GM04503 (cell line): ENCODE results near the gene CD86.

Experiments
- DNase-seq: peaks from one replicate; pipeline ENCODE4 v3.0.0-alpha.2; 2012; ENCODE audit warnings: low read depth

Gene CD86

GRCh38 chr3:122060040-122060698, 5.0 kb downstream of the CD86 start:
- DNase-seq, result no peak

- no peak for DNase-seq
These were observed 8.7 kb downstream of the CD86 start for GRCh38 chr3:122063908-122064307.

- no peak for DNase-seq
These were observed 9.2 kb downstream of the CD86 start for GRCh38 chr3:122064326-122064725.

- DNase-seq, result no peak
These were observed 11.4 kb downstream of the CD86 start for GRCh38 chr3:122066331-122067213.

- no peak for DNase-seq
These were observed 12.0 kb downstream of the CD86 start for GRCh38 chr3:122067214-122067550.

- no peak for DNase-seq
These were observed 12.6 kb downstream of the CD86 start for GRCh38 chr3:122067588-122068240.

GRCh38 chr3:122074621-122075265, 19.6 kb downstream of the CD86 start:
- no peak for DNase-seq

- no peak for DNase-seq
These were observed 21.5 kb downstream of the CD86 start for GRCh38 chr3:122076491-122077292.

GRCh38 chr3:122077293-122078234, 22.4 kb downstream of the CD86 start:
- DNase-seq, result no peak

GRCh38 chr3:122078235-122078935, 23.2 kb downstream of the CD86 start:
- no peak for DNase-seq

GRCh38 chr3:122079524-122080206, 24.5 kb downstream of the CD86 start:
- no peak for DNase-seq

GRCh38 chr3:122080207-122080587, 25.0 kb downstream of the CD86 start:
- DNase-seq, result no peak

- no peak for DNase-seq
These were observed 26.5 kb downstream of the CD86 start for GRCh38 chr3:122081543-122082247.

GRCh38 chr3:122082357-122082756, 27.2 kb downstream of the CD86 start:
- DNase-seq, result no peak

GRCh38 chr3:122084799-122085198, 29.6 kb downstream of the CD86 start:
- no peak for DNase-seq

- no peak for DNase-seq
These were observed 30.5 kb downstream of the CD86 start for GRCh38 chr3:122085673-122086072.

GRCh38 chr3:122088531-122088930, 33.4 kb downstream of the CD86 start:
- no peak for DNase-seq

- DNase-seq, result no peak
These were observed 36.6 kb downstream of the CD86 start for GRCh38 chr3:122091602-122092295.
